SU-DHL-6 (cell line): ENCODE data around the gene PTTG1IP.

Experiments used
- CTCF ChIP-seq: fragments of 200-600 bp; sonication (generic); IDR thresholded peaks from one replicate; pipeline ENCODE4 v1.5.1; 2017; ENCODE audit warnings: antibody characterized with exemption, mild to moderate bottlenecking, low read length, moderate library complexity; ENCODE audit not compliant: insufficient read depth, poor library complexity, severe bottlenecking
- EZH2phosphoT487 ChIP-seq: fragments of 200-600 bp; sonication (generic), shearing (Covaris generic); conservative IDR thresholded peaks from 2 replicates; pipeline ENCODE4 v1.6.1; 2018; ENCODE audit warnings: mild to moderate bottlenecking, antibody characterized with exemption, low read length, moderate library complexity, mixed read lengths

DNA sequence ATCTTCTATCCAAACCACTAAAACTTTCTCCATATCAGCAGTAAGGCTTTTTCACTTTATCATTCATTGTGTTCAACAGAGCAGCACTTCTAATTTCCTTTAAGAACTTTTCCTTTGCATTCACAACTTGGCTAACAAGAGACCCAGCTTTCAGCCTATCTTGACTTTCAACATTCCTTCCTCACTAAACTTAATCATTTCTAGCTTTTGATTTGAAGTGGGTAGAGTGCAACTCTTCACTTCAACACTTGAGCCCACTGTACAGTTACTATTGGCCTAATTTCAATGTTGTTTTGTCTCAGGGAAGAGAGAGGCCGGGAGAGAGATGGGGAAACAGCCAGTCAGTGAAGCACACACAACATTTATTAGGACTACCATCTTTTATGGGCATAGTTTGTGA, 73.8 kb downstream of the PTTG1IP start:
- TF ChIP-seq CTCF (no peak), EZH2phosphoT487 (no peak)
